ENCODE measurements around the gene TLR7. TPM values are rescaled to one million over a fixed set of nuclear protein-coding genes. Genes with fewer than 3 reads are reported as not detected.

Gene TLR7
- total RNA-seq, 1 experiment from 2014 or later, result 0.11 TPM

DNA sequence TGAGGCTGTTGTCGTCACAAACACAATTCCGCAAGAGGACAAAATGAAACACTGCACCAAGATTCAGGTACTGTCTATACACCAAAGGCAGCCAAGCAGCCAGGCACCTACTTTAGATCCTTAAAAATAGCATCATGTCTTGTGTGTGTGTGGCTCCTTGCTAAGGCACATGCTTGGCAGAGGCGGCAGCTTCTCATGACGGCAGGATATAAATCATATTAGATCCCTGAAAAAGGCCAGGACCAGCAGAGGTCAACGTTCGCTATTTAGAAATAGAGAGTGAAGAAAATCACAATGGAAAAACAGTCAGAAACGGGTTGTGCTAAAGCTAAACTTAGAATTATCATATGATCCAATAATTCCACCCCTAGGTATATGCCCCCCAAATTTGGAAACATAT, 46.1 kb upstream of the TLR7 start:
- intact Hi-C loops (cut with micrococcal nuclease; ENCODE audit: unreplicated experiment), result no loop called here
- no peak for DNase-seq (ENCODE audit: low spot score)
- no peaks in the 10 kb centered on the region for H3K4me1 ChIP-seq (ENCODE audit: insufficient read depth, low read length, poor library complexity, severe bottlenecking)
- no peaks in the 10 kb centered on the region for H3K36me3 ChIP-seq (ENCODE audit: insufficient read depth, low read length, poor library complexity, severe bottlenecking)
- TF ChIP-seq EZH2 (IDR thresholded peaks at IDR 0.05; ENCODE audit: borderline replicate concordance, low read depth, low read length, poor library complexity, severe bottlenecking), result no peak
- TF ChIP-seq, protein P1, sequence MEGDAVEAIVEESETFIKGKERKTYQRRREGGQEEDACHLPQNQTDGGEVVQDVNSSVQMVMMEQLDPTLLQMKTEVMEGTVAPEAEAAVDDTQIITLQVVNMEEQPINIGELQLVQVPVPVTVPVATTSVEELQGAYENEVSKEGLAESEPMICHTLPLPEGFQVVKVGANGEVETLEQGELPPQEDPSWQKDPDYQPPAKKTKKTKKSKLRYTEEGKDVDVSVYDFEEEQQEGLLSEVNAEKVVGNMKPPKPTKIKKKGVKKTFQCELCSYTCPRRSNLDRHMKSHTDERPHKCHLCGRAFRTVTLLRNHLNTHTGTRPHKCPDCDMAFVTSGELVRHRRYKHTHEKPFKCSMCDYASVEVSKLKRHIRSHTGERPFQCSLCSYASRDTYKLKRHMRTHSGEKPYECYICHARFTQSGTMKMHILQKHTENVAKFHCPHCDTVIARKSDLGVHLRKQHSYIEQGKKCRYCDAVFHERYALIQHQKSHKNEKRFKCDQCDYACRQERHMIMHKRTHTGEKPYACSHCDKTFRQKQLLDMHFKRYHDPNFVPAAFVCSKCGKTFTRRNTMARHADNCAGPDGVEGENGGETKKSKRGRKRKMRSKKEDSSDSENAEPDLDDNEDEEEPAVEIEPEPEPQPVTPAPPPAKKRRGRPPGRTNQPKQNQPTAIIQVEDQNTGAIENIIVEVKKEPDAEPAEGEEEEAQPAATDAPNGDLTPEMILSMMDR (conservative IDR thresholded peaks at IDR 0.05; ENCODE audit: low read depth, low read length), result no peak
- no peak overlapping the region for H3K4me3 ChIP-seq (ENCODE audit: low read depth, low read length, poor library complexity, severe bottlenecking)
- ChIA-PET CTCF (no interaction called here), POLR2A (ENCODE audit: low non-redundant PET) (no interaction called here)
- H3K9me3 ChIP-seq (ENCODE audit: low read depth, low read length, poor library complexity, severe bottlenecking), result no peaks in the 10 kb centered on the region
- H3K27ac ChIP-seq (ENCODE audit: low read depth, low read length, poor library complexity, severe bottlenecking), result no peak overlapping the region
- no peaks in the 10 kb centered on the region for H3K27me3 ChIP-seq (replicated peaks; ENCODE audit: insufficient read depth, low read depth, low read length, poor library complexity)
- BruUV-seq (replicated peaks), result no TSS peak

DNA sequence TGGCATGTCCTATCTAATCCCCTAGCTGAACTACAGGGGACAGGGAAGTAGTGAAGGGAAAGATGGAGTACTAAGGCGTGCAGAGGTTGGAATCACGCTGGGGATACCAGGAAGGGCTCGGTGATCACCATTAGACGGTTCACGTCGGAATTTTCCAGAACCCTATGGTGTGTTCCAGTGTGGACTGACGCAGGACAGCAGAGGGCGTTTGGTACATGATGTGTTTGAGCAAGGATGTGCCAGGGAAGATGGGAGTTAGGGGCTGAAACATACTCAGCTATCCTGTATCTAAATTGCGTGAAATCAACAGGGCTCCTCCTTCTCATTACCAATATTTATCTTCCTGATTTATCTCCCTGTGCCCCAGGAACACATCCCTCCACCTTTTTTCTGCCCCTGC, 41.9 kb upstream of the TLR7 start:
- POLR2A ChIA-PET (ENCODE audit: low non-redundant PET), result no interaction called here
- no peak overlapping the region for H3K27ac ChIP-seq (ENCODE audit: low read depth, low read length, poor library complexity, severe bottlenecking)

DNA sequence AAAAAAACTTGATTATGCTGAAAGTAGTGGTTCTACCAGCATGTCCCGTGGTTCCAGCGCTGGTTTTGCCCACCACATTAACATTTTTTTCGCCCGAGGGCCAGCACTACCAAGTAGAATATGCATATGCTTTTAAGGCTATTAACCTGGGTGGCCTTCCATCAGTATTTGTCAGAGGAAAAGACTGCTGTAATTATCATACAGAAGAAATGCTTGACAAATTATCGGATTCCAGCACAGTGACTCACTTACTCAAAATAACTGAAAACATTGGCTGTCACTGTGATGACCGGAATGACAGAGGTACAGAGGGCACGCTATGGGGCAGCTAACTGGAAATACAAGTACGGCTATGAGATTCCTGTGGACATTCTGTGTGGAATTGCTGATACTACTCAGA, 41.1 kb upstream of the TLR7 start:
- Histone ChIP-seq H3K36me3 (ENCODE audit: insufficient read depth, low read length, poor library complexity, severe bottlenecking) (no peaks in the 10 kb centered on the region), H3K4me3 (ENCODE audit: low read depth, low read length, poor library complexity, severe bottlenecking) (no peak overlapping the region), H3K27me3 (replicated peaks; ENCODE audit: insufficient read depth, low read depth, low read length, poor library complexity) (no peaks in the 10 kb centered on the region), H3K9me3 (ENCODE audit: low read depth, low read length, poor library complexity, severe bottlenecking) (no peaks in the 10 kb centered on the region), H3K27ac (ENCODE audit: low read depth, low read length, poor library complexity, severe bottlenecking) (no peak overlapping the region), H3K4me1 (ENCODE audit: insufficient read depth, low read length, poor library complexity, severe bottlenecking) (no peaks in the 10 kb centered on the region)
- intact Hi-C loops (cut with micrococcal nuclease; ENCODE audit: unreplicated experiment), result no loop called here
- no TSS peak for BruUV-seq (replicated peaks)
- TF ChIP-seq, protein P1 (conservative IDR thresholded peaks at IDR 0.05; ENCODE audit: low read depth, low read length), result no peak
- no peak for TF ChIP-seq EZH2 (IDR thresholded peaks at IDR 0.05; ENCODE audit: borderline replicate concordance, low read depth, low read length, poor library complexity, severe bottlenecking)
- no peak for DNase-seq (ENCODE audit: low spot score)
- CTCF ChIA-PET, result no interaction called here
- POLR2A ChIA-PET (ENCODE audit: low non-redundant PET), result no interaction called here

More for the DNA sequence above, 41.9 kb upstream of the TLR7 start:
- Histone ChIP-seq H3K27me3 (replicated peaks; ENCODE audit: insufficient read depth, low read depth, low read length, poor library complexity) (no peaks in the 10 kb centered on the region), H3K36me3 (ENCODE audit: insufficient read depth, low read length, poor library complexity, severe bottlenecking) (no peaks in the 10 kb centered on the region), H3K9me3 (ENCODE audit: low read depth, low read length, poor library complexity, severe bottlenecking) (no peaks in the 10 kb centered on the region), H3K4me1 (ENCODE audit: insufficient read depth, low read length, poor library complexity, severe bottlenecking) (no peaks in the 10 kb centered on the region), H3K4me3 (ENCODE audit: low read depth, low read length, poor library complexity, severe bottlenecking) (no peak overlapping the region)
- TF ChIP-seq, protein P1 (conservative IDR thresholded peaks at IDR 0.05; ENCODE audit: low read depth, low read length), result no peak
- TF ChIP-seq EZH2 (IDR thresholded peaks at IDR 0.05; ENCODE audit: borderline replicate concordance, low read depth, low read length, poor library complexity, severe bottlenecking), result no peak
- BruUV-seq (replicated peaks), result no TSS peak
- intact Hi-C loops (cut with micrococcal nuclease; ENCODE audit: unreplicated experiment), result no loop called here
- CTCF ChIA-PET, result no interaction called here
- no peak for DNase-seq (ENCODE audit: low spot score)
